Prostate gland (tissue), 2 donors: ENCODE measurements around the gene DLG2. TPM values are rescaled to one million over a fixed set of nuclear protein-coding genes. Genes with fewer than 3 reads are reported as not detected.
A peak's percentile ranks its signal among the peaks of the same experiment; 100 is the strongest.

ENCODE experiments used
- DNase-seq: peaks from one replicate; pipeline ENCODE4 v3.0.0-alpha.2; 2019; ENCODE audit warnings: low spot score
- H3K27ac ChIP-seq, 2 donors: fragments of 200-600 bp; sonication (generic); 2 replicates each; pipeline ENCODE4 v1.5.1; 2017 to 2019
- H3K27me3 ChIP-seq: fragments of 200-600 bp; sonication (generic); replicated peaks from 2 replicates; pipeline ENCODE4 v1.5.1; 2019; ENCODE audit not compliant: insufficient read depth
- H3K36me3 ChIP-seq, 2 donors: fragments of 200-600 bp; sonication (generic); 1 replicate in 1 of 2; 2 replicates in 1 of 2; pipeline versions ENCODE4 v1.5.1 to v1.8.1; 2017 to 2019
- H3K4me1 ChIP-seq: fragments of 200-600 bp; sonication (generic); replicated peaks from 2 replicates; pipeline ENCODE4 v1.5.1; 2019
- H3K4me3 ChIP-seq, 2 donors: fragments of 200-600 bp; sonication (generic); 2 replicates each; pipeline ENCODE4 v1.5.1; 2017 to 2019
- H3K9me3 ChIP-seq: fragments of 200-600 bp; sonication (generic); 2 replicates; pipeline ENCODE4 v1.5.1; 2017
- CTCF ChIP-seq, 4 experiments: fragments of 200-600 bp in 2 of 4; fragments of 450-650 bp in 2 of 4; sonication (generic) in 2 of 4; IDR thresholded peaks; 1 replicate in 3 of 4; 2 replicates in 1 of 4; pipeline ENCODE4 v1.5.1; 2016 to 2019; ENCODE audit warnings: antibody characterized with exemption in 4 of 4, mild to moderate bottlenecking in 2 of 4, moderate library complexity in 2 of 4
- POLR2A ChIP-seq: fragments of 450-650 bp; IDR thresholded peaks from one replicate; pipeline ENCODE4 v1.6.1; 2016; ENCODE audit warnings: antibody characterized with exemption, mild to moderate bottlenecking
- POLR2AphosphoS5 ChIP-seq: sonication (generic); formaldehyde crosslinking; IDR thresholded peaks from one replicate; pipeline ENCODE4 v1.6.1; 2017; ENCODE audit warnings: antibody characterized with exemption
- WGBS: methylation state at CpG from one replicate; pipeline ENCODE4 v1.1.5; 2018; 5-methylcytosine and 5-hydroxymethylcytosine counted together
- intact Hi-C: fragments of 100-400 bp; cut with DNase I; formaldehyde crosslinking; loops from one replicate; pipeline ENCODE4 v1.14.2; 2022
- total RNA-seq, 2 donors: library from RNA; depleted of rRNA; stranded (reverse); fragments of >200 nt; gene quantifications; one replicate each; pipeline ENCODE4 v1.1.0, GENCODE V29; 2016

DLG2 gene
- total RNA-seq, 2 donors from 2014 or later: 9.8 to 16.2 TPM

GRCh38 chr11:83523676-83524075 is 2103.5 kb downstream of the DLG2 start:
- Histone ChIP-seq H3K36me3 (no peaks in the 10 kb centered on the region), H3K9me3 (no peaks in the 10 kb centered on the region), H3K27me3 (no peaks in the 10 kb centered on the region), H3K4me3 (no peak overlapping the region), H3K4me1 (no peaks in the 10 kb centered on the region), H3K27ac (no peak overlapping the region)
- DNase-seq: no peak
- intact Hi-C loops: no loop called here
- TF ChIP-seq POLR2AphosphoS5: no peak
- no peak for TF ChIP-seq POLR2A
- TF ChIP-seq CTCF (IDR thresholded peaks at IDR 0.05): no peak
- 63% methylated on average over 2 of the region's 2 CpGs for WGBS

- 67% methylated on average over 2 of the region's 2 CpGs for WGBS
Measured at GRCh38 chr11:83522911-83523310, 2104.2 kb downstream of the DLG2 start.

GRCh38 chr11:83521647-83522596 is 2105.2 kb downstream of the DLG2 start:
- no peak for TF ChIP-seq POLR2AphosphoS5
- no peak for TF ChIP-seq CTCF (IDR thresholded peaks at IDR 0.05)
- no peak for TF ChIP-seq POLR2A
- no peak overlapping the region for H3K27ac ChIP-seq
- 91% methylated on average over 8 of the region's 8 CpGs for WGBS
- no peaks in the 10 kb centered on the region for H3K9me3 ChIP-seq
- intact Hi-C loops: no loop called here
- no peak for DNase-seq
- no peaks in the 10 kb centered on the region for H3K27me3 ChIP-seq
- H3K4me1 ChIP-seq: no peaks in the 10 kb centered on the region
- H3K4me3 ChIP-seq: no peak overlapping the region
- no peaks in the 10 kb centered on the region for H3K36me3 ChIP-seq

More at GRCh38 chr11:83522911-83523310, 2104.2 kb downstream of the DLG2 start:
- TF ChIP-seq POLR2A (no peak), POLR2AphosphoS5 (no peak), CTCF (IDR thresholded peaks at IDR 0.05) (no peak)
- Histone ChIP-seq H3K27me3 (no peaks in the 10 kb centered on the region), H3K27ac (no peak overlapping the region), H3K36me3 (no peaks in the 10 kb centered on the region), H3K9me3 (no peaks in the 10 kb centered on the region), H3K4me3 (no peak overlapping the region), H3K4me1 (no peaks in the 10 kb centered on the region)
- intact Hi-C loops: no loop called here
- no peak for DNase-seq

GRCh38 chr11:83520849-83521248 is 2106.3 kb downstream of the DLG2 start:
- Histone ChIP-seq H3K27me3 (no peaks in the 10 kb centered on the region), H3K27ac (no peak overlapping the region), H3K9me3 (no peaks in the 10 kb centered on the region), H3K4me1 (no peaks in the 10 kb centered on the region), H3K4me3 (no peak overlapping the region), H3K36me3 (no peaks in the 10 kb centered on the region)
- DNase-seq: peak; percentile 62
- intact Hi-C loops: no loop called here
- TF ChIP-seq POLR2AphosphoS5: peak; percentile 52
- no peak for TF ChIP-seq CTCF (IDR thresholded peaks at IDR 0.05)
- TF ChIP-seq POLR2A: no peak
- 32% methylated on average over 3 of the region's 3 CpGs for WGBS

- no peaks in the 10 kb centered on the region for H3K9me3 ChIP-seq
- H3K36me3 ChIP-seq: no peaks in the 10 kb centered on the region
- DNase-seq: no peak
- no peak overlapping the region for H3K4me3 ChIP-seq
- TF ChIP-seq POLR2A (no peak), CTCF (IDR thresholded peaks at IDR 0.05) (no peak), POLR2AphosphoS5 (no peak)
- H3K27me3 ChIP-seq: no peaks in the 10 kb centered on the region
- 75% methylated on average over 2 of the region's 2 CpGs for WGBS
- intact Hi-C loops: no loop called here
- H3K27ac ChIP-seq: no peak overlapping the region
- no peaks in the 10 kb centered on the region for H3K4me1 ChIP-seq
Measured at GRCh38 chr11:83511646-83512045, 2115.5 kb downstream of the DLG2 start.
